ENCODE results near the gene ZNF778. TPM values are rescaled to one million over a fixed set of nuclear protein-coding genes. Genes with fewer than 3 reads are reported as not detected.
A peak's percentile ranks its signal among the peaks of the same experiment; 100 is the strongest.

Gene ZNF778
- total RNA-seq, 1 experiment from 2014 or later, result 19.5 TPM

DNA sequence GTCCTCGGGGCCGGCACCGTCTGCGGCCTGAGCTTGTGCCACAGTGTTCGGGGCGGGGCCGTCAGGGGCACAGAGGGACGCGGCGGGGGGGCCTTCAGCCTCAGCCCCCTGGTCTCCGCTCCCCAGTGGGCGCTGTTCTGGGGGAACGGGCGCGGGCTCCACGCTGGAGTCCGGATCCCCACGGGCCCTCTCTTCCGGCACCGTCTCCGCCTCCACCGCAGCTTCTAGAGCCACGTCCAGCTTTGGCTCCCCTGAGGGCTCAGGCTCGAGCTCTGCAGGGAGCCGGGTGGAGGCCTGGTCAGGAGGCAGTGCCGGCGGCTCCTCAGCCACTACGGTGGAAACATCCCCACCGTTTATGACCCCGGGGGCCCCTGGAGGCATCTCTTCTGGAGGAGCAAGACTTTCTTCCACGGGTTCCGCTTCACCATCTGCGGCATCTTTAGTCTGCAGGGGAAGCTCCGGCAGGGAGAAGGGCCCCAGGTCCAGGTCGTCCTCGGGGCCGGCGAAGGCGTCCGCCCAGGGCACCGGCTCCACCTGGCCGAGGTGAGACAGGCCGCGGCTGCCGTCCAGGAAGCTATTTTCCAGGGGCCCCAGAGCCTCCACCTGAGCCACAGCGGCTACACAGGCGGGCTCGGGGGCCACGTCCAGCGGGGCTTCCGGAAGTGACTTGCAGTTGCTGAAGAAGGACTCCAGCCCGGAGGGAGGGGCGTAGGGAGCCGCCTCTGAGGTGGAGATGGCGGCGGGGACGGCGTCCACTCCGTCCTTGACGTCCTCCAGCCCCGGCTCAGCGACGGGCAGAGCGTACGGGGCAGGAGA lies 62.4 kb downstream of the ZNF778 start:
- intact Hi-C loops (cut with micrococcal nuclease), result no loop called here
- no peak overlapping the region for H3K27ac ChIP-seq (ENCODE audit: low read depth, low read length)
- peak; percentile 5 for ATAC-seq
- TF ChIP-seq ELF1 (IDR thresholded peaks at IDR 0.05; ENCODE audit: borderline replicate concordance, low read depth) (no peak), EZH2phosphoT487 (IDR thresholded peaks at IDR 0.05; ENCODE audit: borderline replicate concordance) (no peak), ZNF274 (IDR thresholded peaks at IDR 0.05; ENCODE audit: low read depth, low read length) (no peak), RAD21 (IDR thresholded peaks at IDR 0.05; ENCODE audit: low read depth) (no peak), JUND (IDR thresholded peaks at IDR 0.05) (no peak), SIN3A (IDR thresholded peaks at IDR 0.05; ENCODE audit: low read depth) (no peak), SP1 (IDR thresholded peaks at IDR 0.05; ENCODE audit: low read depth) (no peak), FOSL1 (IDR thresholded peaks at IDR 0.05; ENCODE audit: low read depth) (no peak), CEBPB (IDR thresholded peaks at IDR 0.05; ENCODE audit: low read depth) (no peak)
- TF ChIP-seq, protein P1, sequence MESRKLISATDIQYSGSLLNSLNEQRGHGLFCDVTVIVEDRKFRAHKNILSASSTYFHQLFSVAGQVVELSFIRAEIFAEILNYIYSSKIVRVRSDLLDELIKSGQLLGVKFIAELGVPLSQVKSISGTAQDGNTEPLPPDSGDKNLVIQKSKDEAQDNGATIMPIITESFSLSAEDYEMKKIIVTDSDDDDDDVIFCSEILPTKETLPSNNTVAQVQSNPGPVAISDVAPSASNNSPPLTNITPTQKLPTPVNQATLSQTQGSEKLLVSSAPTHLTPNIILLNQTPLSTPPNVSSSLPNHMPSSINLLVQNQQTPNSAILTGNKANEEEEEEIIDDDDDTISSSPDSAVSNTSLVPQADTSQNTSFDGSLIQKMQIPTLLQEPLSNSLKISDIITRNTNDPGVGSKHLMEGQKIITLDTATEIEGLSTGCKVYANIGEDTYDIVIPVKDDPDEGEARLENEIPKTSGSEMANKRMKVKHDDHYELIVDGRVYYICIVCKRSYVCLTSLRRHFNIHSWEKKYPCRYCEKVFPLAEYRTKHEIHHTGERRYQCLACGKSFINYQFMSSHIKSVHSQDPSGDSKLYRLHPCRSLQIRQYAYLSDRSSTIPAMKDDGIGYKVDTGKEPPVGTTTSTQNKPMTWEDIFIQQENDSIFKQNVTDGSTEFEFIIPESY (IDR thresholded peaks at IDR 0.05; ENCODE audit: extremely low read depth, insufficient replicate concordance, low read length), result no peak
- TF ChIP-seq, protein P2, sequence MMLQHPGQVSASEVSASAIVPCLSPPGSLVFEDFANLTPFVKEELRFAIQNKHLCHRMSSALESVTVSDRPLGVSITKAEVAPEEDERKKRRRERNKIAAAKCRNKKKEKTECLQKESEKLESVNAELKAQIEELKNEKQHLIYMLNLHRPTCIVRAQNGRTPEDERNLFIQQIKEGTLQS (IDR thresholded peaks at IDR 0.05), result no peak
- no peaks in the 10 kb centered on the region for H3K4me1 ChIP-seq (ENCODE audit: control insufficient read depth in 1 of 2, insufficient read depth in 2 of 2, low read length in 2 of 2)
- no peak overlapping the region for H2AFZ ChIP-seq (ENCODE audit: low read depth, low read length, poor library complexity, severe bottlenecking)
- H3K4me2 ChIP-seq (ENCODE audit: low read length), result no peak overlapping the region
- no peaks in the 10 kb centered on the region for H3K9me2 ChIP-seq (ENCODE audit: insufficient read depth)
- H4K20me1 ChIP-seq (ENCODE audit: insufficient read depth), result peaks cover 3% of the 10 kb centered on the region; the same call in 1 of the 2 replicates
- BruUV-seq (replicated peaks), result no TSS peak
- no peak for DNase-seq (ENCODE audit: low read depth, low spot score)
- H3K79me2 ChIP-seq (ENCODE audit: insufficient read depth, low read length), result peaks cover 13% of the 10 kb centered on the region; the same call in 1 of the 2 replicates
- CTCF ChIA-PET, result no interaction called here
- RAD21 ChIA-PET (ENCODE audit: low non-redundant PET in 1 of 2, low total read pairs in 2 of 2, uncharacterized antibody in 2 of 2, unreplicated experiment in 2 of 2), result no interaction called here
- H3K9ac ChIP-seq (ENCODE audit: low read length), result no peak overlapping the region
- H3K4me3 ChIP-seq (replicated peaks in 1 of 2; ENCODE audit: low read depth in 1 of 2, low read length in 2 of 2), result no peak overlapping the region
- no peaks in the 10 kb centered on the region for H3K27me3 ChIP-seq (ENCODE audit: insufficient read depth, low read length)
- no peaks in the 10 kb centered on the region for H3K9me3 ChIP-seq (ENCODE audit: control insufficient read depth in 1 of 2, insufficient read depth in 1 of 2, low read depth in 1 of 2, low read length in 2 of 2)
- peaks cover 44 to 49% of the 10 kb centered on the region in 2 experiments; a peak in 3 of 4 replicates for H3K36me3 ChIP-seq (ENCODE audit: control insufficient read depth in 1 of 2, insufficient read depth in 2 of 2, low read length in 2 of 2)
- POLR2A ChIA-PET, result no interaction called here
